Fibroblast of lung (primary cell): ENCODE data around the gene ROBO1. TPM values are rescaled to one million over a fixed set of nuclear protein-coding genes. Genes with fewer than 3 reads are reported as not detected.
A peak's percentile ranks its signal among the peaks of the same experiment; 100 is the strongest.

Experiments used
- DNase-seq, 2 donors: peaks; one replicate each; pipeline versions ENCODE4 v3.0.0 to v3.0.0-alpha.2; 2010; ENCODE audit warnings: low read depth in 2 of 2
- H2AFZ ChIP-seq: 2 replicates; pipeline ENCODE4 v1.5.1; 2012; ENCODE audit warnings: low read length, control low read depth, inconsistent platforms
- H3K27ac ChIP-seq: 2 replicates; pipeline ENCODE4 v1.5.1; 2011; ENCODE audit warnings: low read length, control low read depth; ENCODE audit not compliant: insufficient read depth
- H3K27me3 ChIP-seq: 2 replicates; pipeline ENCODE4 v1.5.1; 2011; ENCODE audit warnings: mild to moderate bottlenecking, low read length; ENCODE audit not compliant: control insufficient read depth, insufficient read depth
- H3K36me3 ChIP-seq: 2 replicates; pipeline ENCODE4 v1.5.1; 2011; ENCODE audit warnings: low read length; ENCODE audit not compliant: control insufficient read depth, insufficient read depth
- H3K4me1 ChIP-seq: 2 replicates; pipeline ENCODE4 v1.5.1; 2011; ENCODE audit warnings: low read length; ENCODE audit not compliant: control insufficient read depth, insufficient read depth; ENCODE audit errors: extremely low read depth
- H3K4me2 ChIP-seq: 2 replicates; pipeline ENCODE4 v1.5.1; 2011; ENCODE audit warnings: low read length, control low read depth; ENCODE audit not compliant: insufficient read depth; ENCODE audit errors: extremely low read depth
- H3K4me3 ChIP-seq, 4 experiments: fragments of 200-600 bp in 1 of 4; sonication (generic) in 1 of 4; replicated peaks in 1 of 4; 2 replicates each; pipeline ENCODE4 v1.5.1; 2011 to 2016; ENCODE audit warnings: low read length in 4 of 4, low read depth in 3 of 4, mild to moderate bottlenecking in 3 of 4, control low read depth in 2 of 4, inconsistent platforms in 1 of 4, mixed read lengths in 1 of 4; ENCODE audit not compliant: insufficient read depth in 1 of 4; ENCODE audit errors: control extremely low read depth in 1 of 4
- H3K79me2 ChIP-seq: 2 replicates; pipeline ENCODE4 v1.5.1; 2012; ENCODE audit warnings: mild to moderate bottlenecking, low read length, inconsistent platforms; ENCODE audit not compliant: control insufficient read depth, insufficient read depth
- H3K9ac ChIP-seq: 2 replicates; pipeline ENCODE4 v1.5.1; 2011; ENCODE audit warnings: mild to moderate bottlenecking, low read length, control low read depth; ENCODE audit not compliant: insufficient read depth
- H3K9me3 ChIP-seq: 2 replicates; pipeline ENCODE4 v1.5.1; 2012; ENCODE audit warnings: low read depth, low read length; ENCODE audit not compliant: control insufficient read depth, insufficient read depth
- H4K20me1 ChIP-seq: 2 replicates; pipeline ENCODE4 v1.5.1; 2011; ENCODE audit warnings: low read length; ENCODE audit not compliant: control insufficient read depth, insufficient read depth; ENCODE audit errors: extremely low read depth
- EZH2 ChIP-seq: IDR thresholded peaks from 2 replicates; pipeline ENCODE4 v1.5.1; 2012; ENCODE audit warnings: low read length, control low read depth, mild to moderate bottlenecking; ENCODE audit errors: missing control alignments
- polyA plus RNA-seq, 2 donors: library from polyadenylated mRNA; depleted of rRNA in 1 of 2; stranded (reverse) in 1 of 2; unstranded in 1 of 2; fragments of >200 nt; gene quantifications; 2 replicates each; pipeline ENCODE4 v1.2.1, GENCODE V29; 2011 to 2012; ENCODE audit warnings: missing spikeins in 1 of 2
- total RNA-seq: library from RNA; depleted of rRNA; stranded (reverse); fragments of >200 nt; gene quantifications from 2 replicates; pipeline ENCODE4 v1.2.1, GENCODE V29; 2014
- TF ChIP-seq, protein P1 (sequence below), 2 donors: IDR thresholded peaks in 1 of 2; conservative IDR thresholded peaks in 1 of 2; 1 replicate in 1 of 2; 2 replicates in 1 of 2; pipeline ENCODE4 v1.5.1; 2011 to 2012; ENCODE audit warnings: low read length in 2 of 2, control low read depth in 1 of 2, inconsistent platforms in 1 of 2, low read depth in 1 of 2, mild to moderate bottlenecking in 1 of 2

Gene ROBO1
- total and polyA plus RNA-seq, 2 donors (not counting 1 experiment from before 2014, with no cell fraction given), result 53.8 to 104 TPM

DNA sequence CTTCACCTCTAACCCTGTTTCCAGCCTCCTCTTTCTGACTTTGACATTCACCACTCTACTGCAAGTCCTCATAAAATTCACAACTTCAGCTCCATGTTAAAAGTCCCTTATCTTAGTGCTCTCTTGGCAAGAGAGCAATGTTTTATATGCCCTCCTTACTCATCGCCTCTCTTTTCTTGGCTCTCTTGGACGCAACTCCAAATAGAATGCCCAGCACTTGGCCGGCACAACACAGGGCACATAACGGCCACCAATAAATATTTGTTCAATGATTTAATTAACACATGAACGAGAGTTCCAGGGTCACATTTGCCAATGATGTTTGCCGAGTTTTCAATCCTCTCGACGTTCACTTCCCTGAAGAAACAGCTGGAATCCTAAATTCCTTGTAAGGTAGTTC, 401.4 kb downstream of the ROBO1 start:
- Histone ChIP-seq H3K4me2 (no peak overlapping the region), H2AFZ (no peak overlapping the region)

DNA sequence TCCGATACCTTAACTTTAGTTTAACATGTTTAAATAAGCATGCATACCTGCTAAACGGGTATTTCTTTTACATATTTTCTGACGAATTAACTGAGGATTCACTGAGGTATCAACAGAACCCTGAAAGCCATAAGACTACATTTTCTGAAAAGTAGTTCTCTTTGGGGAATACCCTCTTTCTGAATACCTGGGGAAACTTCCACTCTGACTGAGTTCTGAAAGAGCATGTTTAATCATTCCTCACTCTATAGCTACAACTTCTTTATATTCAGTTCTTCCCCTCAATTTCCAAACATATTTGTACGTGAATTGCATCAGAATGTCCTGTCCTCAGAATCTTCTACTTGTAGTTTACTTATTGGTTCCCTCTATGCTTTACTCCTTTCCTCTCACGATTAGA, 403.0 kb downstream of the ROBO1 start:
- TF ChIP-seq, protein P1, sequence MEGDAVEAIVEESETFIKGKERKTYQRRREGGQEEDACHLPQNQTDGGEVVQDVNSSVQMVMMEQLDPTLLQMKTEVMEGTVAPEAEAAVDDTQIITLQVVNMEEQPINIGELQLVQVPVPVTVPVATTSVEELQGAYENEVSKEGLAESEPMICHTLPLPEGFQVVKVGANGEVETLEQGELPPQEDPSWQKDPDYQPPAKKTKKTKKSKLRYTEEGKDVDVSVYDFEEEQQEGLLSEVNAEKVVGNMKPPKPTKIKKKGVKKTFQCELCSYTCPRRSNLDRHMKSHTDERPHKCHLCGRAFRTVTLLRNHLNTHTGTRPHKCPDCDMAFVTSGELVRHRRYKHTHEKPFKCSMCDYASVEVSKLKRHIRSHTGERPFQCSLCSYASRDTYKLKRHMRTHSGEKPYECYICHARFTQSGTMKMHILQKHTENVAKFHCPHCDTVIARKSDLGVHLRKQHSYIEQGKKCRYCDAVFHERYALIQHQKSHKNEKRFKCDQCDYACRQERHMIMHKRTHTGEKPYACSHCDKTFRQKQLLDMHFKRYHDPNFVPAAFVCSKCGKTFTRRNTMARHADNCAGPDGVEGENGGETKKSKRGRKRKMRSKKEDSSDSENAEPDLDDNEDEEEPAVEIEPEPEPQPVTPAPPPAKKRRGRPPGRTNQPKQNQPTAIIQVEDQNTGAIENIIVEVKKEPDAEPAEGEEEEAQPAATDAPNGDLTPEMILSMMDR (conservative IDR thresholded peaks at IDR 0.05 in 1 of 2, IDR thresholded peaks at IDR 0.05 in 1 of 2; ENCODE audit: low read depth in 1 of 2, low read length in 2 of 2), result no peak
- no peak for TF ChIP-seq EZH2

More for the DNA sequence above, 401.4 kb downstream of the ROBO1 start:
- peak in 1 of 2 donors; percentile 35 for DNase-seq
- no peaks in the 10 kb centered on the region for H3K9me3 ChIP-seq
- H3K4me1 ChIP-seq, result no peaks in the 10 kb centered on the region
- H4K20me1 ChIP-seq, result no peaks in the 10 kb centered on the region
- TF ChIP-seq, protein P1 (conservative IDR thresholded peaks at IDR 0.05 in 1 of 2, IDR thresholded peaks at IDR 0.05 in 1 of 2; ENCODE audit: low read depth in 1 of 2, low read length in 2 of 2), result no peak
- no peak for TF ChIP-seq EZH2
- no peak overlapping the region for H3K27ac ChIP-seq
- H3K27me3 ChIP-seq, result no peaks in the 10 kb centered on the region
- H3K36me3 ChIP-seq, result no peaks in the 10 kb centered on the region
- no peak overlapping the region for H3K9ac ChIP-seq
- no peaks in the 10 kb centered on the region for H3K79me2 ChIP-seq
- no peak overlapping the region for H3K4me3 ChIP-seq

DNA sequence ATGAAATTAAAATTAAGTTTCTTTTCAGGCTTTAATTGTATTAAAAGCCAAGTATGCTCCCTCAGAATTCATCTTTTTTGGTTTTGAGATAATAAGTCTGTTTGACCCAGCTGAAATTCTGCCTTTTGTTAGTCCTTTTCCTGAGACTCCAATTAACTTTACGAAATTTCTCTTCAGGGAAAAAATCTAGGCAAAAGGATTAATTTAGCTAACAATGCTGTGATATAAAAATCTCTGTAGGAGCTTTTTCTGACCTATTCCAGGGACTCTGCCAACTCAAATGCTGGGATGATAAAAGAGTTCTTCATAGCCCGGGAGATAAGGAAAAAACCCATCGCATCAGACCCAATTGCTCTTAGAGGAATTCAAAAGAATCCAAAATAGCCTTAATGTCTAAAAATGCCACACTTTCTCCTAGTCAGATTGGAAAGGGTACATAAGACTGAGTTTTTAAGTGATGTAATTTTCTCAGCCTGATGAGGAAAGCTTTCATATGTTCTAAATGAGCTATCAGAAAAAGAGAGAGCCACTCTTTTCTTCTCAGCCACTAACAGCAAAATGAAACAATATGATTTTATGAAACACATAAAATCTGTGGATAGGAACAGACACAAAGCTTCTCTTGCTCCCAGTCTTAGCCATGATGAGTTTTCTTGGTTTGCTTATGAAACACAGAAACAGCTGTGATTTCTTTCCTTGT, 405.1 kb downstream of the ROBO1 start:
- no peaks in the 10 kb centered on the region for H4K20me1 ChIP-seq
- H3K79me2 ChIP-seq, result no peaks in the 10 kb centered on the region
- no peak for DNase-seq
- H3K9ac ChIP-seq, result no peak overlapping the region
- no peaks in the 10 kb centered on the region for H3K27me3 ChIP-seq
- H3K4me1 ChIP-seq, result no peaks in the 10 kb centered on the region
- H3K36me3 ChIP-seq, result no peaks in the 10 kb centered on the region
- no peak overlapping the region for H3K4me3 ChIP-seq
- H3K4me2 ChIP-seq, result no peak overlapping the region
- TF ChIP-seq EZH2, result no peak
- TF ChIP-seq, protein P1 (conservative IDR thresholded peaks at IDR 0.05 in 1 of 2, IDR thresholded peaks at IDR 0.05 in 1 of 2; ENCODE audit: low read depth in 1 of 2, low read length in 2 of 2), result no peak
- H3K9me3 ChIP-seq, result no peaks in the 10 kb centered on the region
- peak overlapping the region; percentile 8 for H2AFZ ChIP-seq
- H3K27ac ChIP-seq, result no peak overlapping the region

More for the DNA sequence above, 403.0 kb downstream of the ROBO1 start:
- Histone ChIP-seq H3K9ac (no peak overlapping the region), H3K9me3 (no peaks in the 10 kb centered on the region), H2AFZ (no peak overlapping the region), H3K79me2 (no peaks in the 10 kb centered on the region), H3K4me1 (no peaks in the 10 kb centered on the region), H3K36me3 (no peaks in the 10 kb centered on the region), H4K20me1 (no peaks in the 10 kb centered on the region), H3K27ac (no peak overlapping the region), H3K4me3 (no peak overlapping the region), H3K27me3 (no peaks in the 10 kb centered on the region), H3K4me2 (no peak overlapping the region)
- no peak for DNase-seq
